Pancreas (tissue), 10 donors: Measurements from ENCODE around the gene DTL. TPM values are rescaled to one million over a fixed set of nuclear protein-coding genes. Genes with fewer than 3 reads are reported as not detected.

ENCODE experiments used
- ATAC-seq, 4 donors: fragments of 200-7000 bp; cut with Tn5 transposase; one replicate each; pipeline versions ENCODE4 v1.8.0 to v1.9.1; 2020; ENCODE audit warnings: mild to moderate bottlenecking in 4 of 4, moderate library complexity in 4 of 4
- DNase-seq, 6 donors: peaks; one replicate each; pipeline ENCODE4 v3.0.0-alpha.2; 2020
- FAIRE-seq: peaks from 2 replicates; lab custom pipeline; 2012; peaks lifted over from hg19 to GRCh38; lab: Jason Lieb, UNC
- H3K27ac ChIP-seq, 4 donors: fragments of 200-600 bp; sonication (generic); 1 replicate in 3 of 4; 2 replicates in 1 of 4; pipeline versions ENCODE4 v1.5.0 to v1.8.0; 2020
- H3K27me3 ChIP-seq, 4 donors: fragments of 200-600 bp; one replicate each; pipeline ENCODE4 v1.8.0; 2021
- H3K36me3 ChIP-seq, 3 donors: fragments of 200-600 bp; sonication (generic) in 1 of 3; one replicate each; pipeline versions ENCODE4 v1.5.0 to v1.8.0; 2020 to 2021
- H3K4me1 ChIP-seq, 3 donors: fragments of 200-600 bp; one replicate each; pipeline ENCODE4 v1.8.0; 2021
- H3K4me3 ChIP-seq, 4 donors: fragments of 200-600 bp; sonication (generic) in 2 of 4; one replicate each; pipeline versions ENCODE4 v1.5.0 to v1.8.0; 2020 to 2021
- H3K9me3 ChIP-seq, 4 donors: fragments of 200-600 bp; one replicate each; pipeline ENCODE4 v1.8.0; 2021
- WGBS, 2 donors: extraction: QIAGEN DNeasy Blood & Tissue Kit; methylation state at CpG; one replicate each; pipeline ENCODE4 v1.1.7; 2013; 5-methylcytosine and 5-hydroxymethylcytosine counted together
- intact Hi-C, 3 donors: fragments of 100-400 bp; cut with DNase I; formaldehyde crosslinking; loops; one replicate each; pipeline versions ENCODE4 v1.11.1 to v1.14.2; 2022
- polyA plus RNA-seq, 2 donors: library from polyadenylated mRNA; stranded (reverse); fragments of 200-250 nt; gene quantifications; one replicate each; pipeline ENCODE4 v1.2.3, GENCODE V29; 2013
- total RNA-seq, 6 donors: library from RNA; stranded (reverse); fragmentation: NEBNext Ultra II Directional in 4 of 6; extraction: Animal tissue kit (Norgen Biotek cat#: 25700) in 4 of 6; gene quantifications; one replicate each; pipeline versions ENCODE4 v1.2.1 to v1.2.4, GENCODE V29; 2021 to 2023
- TF ChIP-seq, protein P1 (sequence below), 4 donors: fragments of 200-600 bp; sonication (generic) in 3 of 4; IDR thresholded peaks; one replicate each; pipeline versions ENCODE4 v1.5.0 to v1.8.0; 2021; ENCODE audit warnings: antibody characterized with exemption in 4 of 4
- donor health status: healthy with polysubstance abuse.
- donor health status: DM: no; HTN: no; CAD: no; lungs with moderate emphysema.
- donor health status: DM: no; HTN: no; CAD: no.
- donor health status: control.
- donor health status: control.
- donor health status: Bipolar disorder and iron deficiency.
- donor health status: DM: yes; HTN: yes; CAD: no.
- donor health status: DM: no; HTN: no; CAD: no.
- donor health status: DM: no; HTN: no; CAD: no.
- donor health status: DM: yes; HTN: yes; CAD: no.

The DTL gene
- total and polyA plus RNA-seq, 8 donors: 0.05 to 1.1 (median 0.49) TPM

DNA sequence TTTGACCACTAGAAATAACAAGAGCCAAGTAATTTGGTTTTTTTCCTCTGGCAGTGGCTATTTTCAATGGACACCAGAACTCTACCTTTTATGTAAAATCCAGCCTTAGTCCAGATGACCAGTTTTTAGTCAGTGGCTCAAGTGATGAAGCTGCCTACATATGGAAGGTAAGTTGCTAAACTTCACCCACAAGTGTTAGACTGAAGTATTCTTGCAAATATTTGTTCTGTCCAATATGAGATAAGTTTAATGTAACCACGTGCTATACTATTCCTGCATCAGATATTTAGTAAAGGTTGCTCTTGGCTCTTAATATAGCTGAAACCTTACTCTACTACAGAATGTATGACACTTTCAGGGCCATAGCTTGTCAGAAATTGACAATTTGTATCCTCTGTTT is 36.5 kb downstream of the DTL start:
- Histone ChIP-seq H3K9me3 (no peaks in the 10 kb centered on the region), H3K36me3 (no peaks in the 10 kb centered on the region), H3K27ac (no peak overlapping the region), H3K4me3 (no peak overlapping the region), H3K4me1 (no peaks in the 10 kb centered on the region), H3K27me3 (no peaks in the 10 kb centered on the region)
- WGBS, 2 donors: 41 to 51% methylated on average over 1 of the region's 1 CpG
- no peak for ATAC-seq
- DNase-seq: no peak
- no peak for FAIRE-seq
- intact Hi-C loops: loop anchor here (5.0 to 10.0 kb wide), 2 partner anchors 220 to 383 kb away; no protein-coding TSS in a partner anchor
- TF ChIP-seq, protein P1, sequence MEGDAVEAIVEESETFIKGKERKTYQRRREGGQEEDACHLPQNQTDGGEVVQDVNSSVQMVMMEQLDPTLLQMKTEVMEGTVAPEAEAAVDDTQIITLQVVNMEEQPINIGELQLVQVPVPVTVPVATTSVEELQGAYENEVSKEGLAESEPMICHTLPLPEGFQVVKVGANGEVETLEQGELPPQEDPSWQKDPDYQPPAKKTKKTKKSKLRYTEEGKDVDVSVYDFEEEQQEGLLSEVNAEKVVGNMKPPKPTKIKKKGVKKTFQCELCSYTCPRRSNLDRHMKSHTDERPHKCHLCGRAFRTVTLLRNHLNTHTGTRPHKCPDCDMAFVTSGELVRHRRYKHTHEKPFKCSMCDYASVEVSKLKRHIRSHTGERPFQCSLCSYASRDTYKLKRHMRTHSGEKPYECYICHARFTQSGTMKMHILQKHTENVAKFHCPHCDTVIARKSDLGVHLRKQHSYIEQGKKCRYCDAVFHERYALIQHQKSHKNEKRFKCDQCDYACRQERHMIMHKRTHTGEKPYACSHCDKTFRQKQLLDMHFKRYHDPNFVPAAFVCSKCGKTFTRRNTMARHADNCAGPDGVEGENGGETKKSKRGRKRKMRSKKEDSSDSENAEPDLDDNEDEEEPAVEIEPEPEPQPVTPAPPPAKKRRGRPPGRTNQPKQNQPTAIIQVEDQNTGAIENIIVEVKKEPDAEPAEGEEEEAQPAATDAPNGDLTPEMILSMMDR (IDR thresholded peaks at IDR 0.05): no peak

DNA sequence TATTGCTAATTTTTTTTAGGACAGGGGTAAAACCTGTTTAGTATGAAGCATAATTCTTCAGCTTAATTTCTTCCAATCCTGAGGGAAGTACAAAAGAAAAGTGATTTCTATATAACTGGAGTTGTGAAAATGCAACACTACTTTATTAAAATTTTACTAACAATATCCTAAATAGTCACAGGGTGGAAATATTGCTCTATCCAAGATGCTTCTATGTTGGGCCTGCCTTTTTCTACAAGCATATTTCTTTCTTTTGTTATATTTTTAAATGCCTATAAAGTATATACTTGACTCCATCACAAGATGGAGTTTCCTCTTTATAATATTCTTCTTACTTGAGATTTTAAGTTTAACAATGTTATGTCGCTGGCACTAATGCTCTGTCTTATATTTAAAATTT is 37.9 kb downstream of the DTL start:
- Histone ChIP-seq H3K4me1 (no peaks in the 10 kb centered on the region), H3K36me3 (no peaks in the 10 kb centered on the region), H3K4me3 (no peak overlapping the region), H3K27me3 (no peaks in the 10 kb centered on the region), H3K9me3 (no peaks in the 10 kb centered on the region), H3K27ac (no peak overlapping the region)
- DNase-seq: no peak
- intact Hi-C loops: loop anchor here (5.0 to 10.0 kb wide), 2 partner anchors 219 to 381 kb away; no protein-coding TSS in a partner anchor
- ATAC-seq: no peak
- FAIRE-seq: no peak
- WGBS, 2 donors: 95 to 98% methylated on average over 1 of the region's 1 CpG
- TF ChIP-seq, protein P1 (IDR thresholded peaks at IDR 0.05): no peak

DNA sequence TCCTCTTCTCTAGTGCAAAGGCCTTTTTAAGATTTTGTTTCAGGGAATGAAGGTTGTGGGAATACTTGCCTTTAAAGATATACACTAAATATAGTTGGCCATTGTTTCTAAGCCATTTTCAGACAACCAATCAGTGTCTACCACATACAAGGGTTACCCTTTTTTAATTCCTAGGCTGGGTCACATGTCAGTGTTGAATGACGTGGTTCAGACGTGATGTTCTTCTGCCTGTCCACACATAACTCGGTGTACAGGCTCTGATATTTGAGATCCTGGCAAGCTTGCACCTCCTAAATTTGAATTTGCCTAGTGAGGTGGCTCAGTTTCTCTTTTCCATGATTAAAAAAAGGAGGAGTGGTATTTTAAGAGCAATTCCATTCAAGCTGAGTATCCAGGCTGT is 38.8 kb downstream of the DTL start:
- Histone ChIP-seq H3K4me1 (no peaks in the 10 kb centered on the region), H3K27me3 (no peaks in the 10 kb centered on the region), H3K36me3 (no peaks in the 10 kb centered on the region), H3K4me3 (no peak overlapping the region), H3K27ac (no peak overlapping the region), H3K9me3 (no peaks in the 10 kb centered on the region)
- 91 to 93% methylated on average over 3 of the region's 3 CpGs for WGBS, 2 donors
- intact Hi-C loops: loop anchor here (5.0 to 10.0 kb wide), 2 partner anchors 218 to 380 kb away; no protein-coding TSS in a partner anchor
- FAIRE-seq (no peak), ATAC-seq (no peak), DNase-seq (no peak)
- TF ChIP-seq, protein P1 (IDR thresholded peaks at IDR 0.05): no peak

DNA sequence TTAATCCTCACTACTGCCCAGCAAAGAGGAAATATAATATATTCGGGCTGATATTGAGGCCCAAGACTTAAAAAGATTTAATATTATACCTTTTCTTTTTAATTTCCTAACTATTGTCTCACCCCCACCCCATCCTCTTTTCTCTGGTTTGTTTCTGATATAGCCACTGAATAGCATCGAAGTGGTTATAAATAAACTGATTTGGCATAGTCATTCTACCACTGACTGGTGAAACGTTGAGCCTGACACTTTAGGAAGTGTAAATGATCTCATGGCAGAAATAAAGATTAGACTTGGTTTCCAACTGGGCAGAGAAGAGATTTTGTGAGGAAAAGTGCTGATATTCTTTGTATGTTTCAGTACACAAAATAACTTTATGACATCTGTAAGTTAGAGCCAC is 39.3 kb downstream of the DTL start:
- TF ChIP-seq, protein P1 (IDR thresholded peaks at IDR 0.05): no peak
- ATAC-seq: no peak
- intact Hi-C loops: loop anchor here (5.0 to 10.0 kb wide), 2 partner anchors 217 to 380 kb away; no protein-coding TSS in a partner anchor
- H3K4me1 ChIP-seq: no peaks in the 10 kb centered on the region
- H3K4me3 ChIP-seq: no peak overlapping the region
- DNase-seq: no peak
- no peaks in the 10 kb centered on the region for H3K9me3 ChIP-seq
- H3K27ac ChIP-seq: no peak overlapping the region
- H3K27me3 ChIP-seq: no peaks in the 10 kb centered on the region
- no peaks in the 10 kb centered on the region for H3K36me3 ChIP-seq
- WGBS, 2 donors: 68 to 71% methylated on average over 3 of the region's 3 CpGs
- no peak for FAIRE-seq

DNA sequence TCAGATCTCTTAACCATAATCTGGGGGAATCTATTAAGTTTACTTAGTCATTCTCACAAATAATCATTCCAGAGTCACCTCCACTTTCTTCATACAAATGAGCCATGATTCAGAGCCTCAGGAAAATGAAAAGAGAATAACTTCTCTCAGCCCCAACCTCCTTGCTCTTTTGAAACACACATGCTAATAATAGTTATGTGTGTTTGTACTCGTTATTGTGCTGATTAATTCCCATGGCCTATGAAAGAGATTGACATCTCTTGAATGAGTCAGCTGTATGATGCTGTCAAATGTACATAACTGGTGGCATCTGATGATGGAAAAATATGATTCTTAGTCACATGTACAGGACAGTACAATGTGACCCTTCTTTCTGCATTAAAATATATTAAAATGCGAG is 41.5 kb downstream of the DTL start:
- Histone ChIP-seq H3K4me1 (no peaks in the 10 kb centered on the region), H3K36me3 (no peaks in the 10 kb centered on the region), H3K27ac (no peak overlapping the region), H3K27me3 (no peaks in the 10 kb centered on the region), H3K4me3 (no peak overlapping the region), H3K9me3 (no peaks in the 10 kb centered on the region)
- 64 to 67% methylated on average over 2 of the region's 2 CpGs for WGBS, 2 donors
- TF ChIP-seq, protein P1 (IDR thresholded peaks at IDR 0.05): no peak
- intact Hi-C loops: loop anchor here in 1 of 3 donors (10.0 kb wide), 1 partner anchor 378 kb away; no protein-coding TSS in a partner anchor
- no peak for FAIRE-seq
- ATAC-seq: no peak
- no peak for DNase-seq
